ENCODE results near the gene PI4K2A. TPM values are rescaled to one million over a fixed set of nuclear protein-coding genes. Genes with fewer than 3 reads are reported as not detected.

Gene PI4K2A
- total and polyA plus RNA-seq, 2 of the 13 experiments (the other 11 are each of a cell fraction or from before 2014, with no cell fraction given) = 10.9 to 14.3 TPM

GRCh38 chr10:97717627-97718026, 77.2 kb downstream of the PI4K2A start (continued):
- TF ChIP-seq KDM2A (CRISPR knock-in tag; IDR thresholded peaks at IDR 0.05; ENCODE audit: borderline replicate concordance, low read depth) (no peak), ZHX2 (IDR thresholded peaks at IDR 0.05; ENCODE audit: low read depth) (no peak), ZHX2 (CRISPR knock-in tag; IDR thresholded peaks at IDR 0.05; ENCODE audit: borderline replicate concordance) (no peak), ZFP36L1 (CRISPR knock-in tag; IDR thresholded peaks at IDR 0.05) (no peak), ZNF460 (CRISPR knock-in tag; IDR thresholded peaks at IDR 0.05; ENCODE audit: borderline replicate concordance) (no peak)

GRCh38 chr10:97718178-97718577, 77.7 kb downstream of the PI4K2A start:
- H3K27me3 ChIP-seq (ENCODE audit: control insufficient read depth in 1 of 2, insufficient read depth in 2 of 2, low read length in 2 of 2) = peaks cover 0 to 10% of the 10 kb centered on the region in 2 experiments; a peak in 2 of 5 replicates
- DNase-seq (ENCODE audit: low spot score) (no peak), FAIRE-seq (no peak), ATAC-seq (peak; percentile 62)
- no TSS peak for BruUV-seq (replicated peaks)
- no peaks in the 10 kb centered on the region for H3K9me3 ChIP-seq (ENCODE audit: low read length)
- POLR2A ChIA-PET = interaction anchor here (1.0 to 1.3 kb wide), 2 partner anchors 8 to 18 kb away, joined by 3 read pairs; partner anchors contain the start of gene ZFYVE27
- H4K20me1 ChIP-seq (ENCODE audit: insufficient read depth, low read length) = no peaks in the 10 kb centered on the region
- intact Hi-C loops (cut with micrococcal nuclease; ENCODE audit: unreplicated experiment) = no loop called here
- H3K27ac ChIP-seq (ENCODE audit: extremely low read length, insufficient read depth, low read length) = no peak overlapping the region
- peak overlapping the region; percentile 73 for H3K4me2 ChIP-seq (ENCODE audit: low read depth, low read length)
- peak overlapping the region in 1 of 3 experiments; percentile 49; a peak in 1 of 6 replicates for H3K4me3 ChIP-seq (replicated peaks in 1 of 3; ENCODE audit: insufficient read depth in 1 of 3, low read depth in 2 of 3, low read length in 3 of 3)
- CTCF ChIA-PET (ENCODE audit: low intra/inter-chr PET ratio, low total read pairs) = no interaction called here
- H3K36me3 ChIP-seq (replicated peaks in 1 of 2; ENCODE audit: control insufficient read depth in 1 of 2, insufficient read depth in 2 of 2, low read length in 2 of 2) = no peaks in the 10 kb centered on the region
- no peak overlapping the region for H2AFZ ChIP-seq (ENCODE audit: low read length)
- 12% methylated on average over 6 of the region's 6 CpGs for WGBS (ENCODE audit: low lambda C conversion rate)
- in situ Hi-C loops (cut with HindIII; ENCODE audit: extremely low pct_ligation_motif_present, low pct_unique_long_range_greater_than_20kb) = no loop called here
- H3K4me1 ChIP-seq (ENCODE audit: insufficient read depth, low read length) = peaks cover 20% of the 10 kb centered on the region
- no peak overlapping the region for H3K9ac ChIP-seq (ENCODE audit: insufficient read depth, low read depth, low read length)
- no peaks in the 10 kb centered on the region for H3K79me2 ChIP-seq (ENCODE audit: insufficient read depth, low read length)
- no peak for TF ChIP-seq CEBPB (IDR thresholded peaks at IDR 0.05; ENCODE audit: borderline replicate concordance, low read depth, low read length)
- no peak for TF ChIP-seq ZSCAN12 (CRISPR knock-in tag; IDR thresholded peaks at IDR 0.05)
- no peak for TF ChIP-seq ZNF574 (CRISPR knock-in tag; IDR thresholded peaks at IDR 0.05)
- TF ChIP-seq THAP8 (CRISPR knock-in tag; IDR thresholded peaks at IDR 0.05; ENCODE audit: borderline replicate concordance) = no peak
- TF ChIP-seq CENPT (CRISPR knock-in tag; IDR thresholded peaks at IDR 0.05; ENCODE audit: low read depth) = no peak
- no peak for TF ChIP-seq ZFP36L1 (CRISPR knock-in tag; IDR thresholded peaks at IDR 0.05)
- TF ChIP-seq ZNF276 (CRISPR knock-in tag; IDR thresholded peaks at IDR 0.05; ENCODE audit: low read depth) = no peak
